GM23338 (cell line): ENCODE data around the gene MSH4. TPM values are rescaled to one million over a fixed set of nuclear protein-coding genes. Genes with fewer than 3 reads are reported as not detected.

Experiments used
- ATAC-seq: fragments of 200-7000 bp; cut with Tn5 transposase; 3 replicates; pipeline ENCODE4 v1.9.1; 2020
- DNase-seq: peaks from one replicate; pipeline ENCODE4 v3.0.0-alpha.2; 2015; ENCODE audit warnings: low spot score
- H2AFZ ChIP-seq: fragments of 200-600 bp; sonication (generic); 2 replicates; pipeline ENCODE4 v1.8.0; 2016; ENCODE audit warnings: antibody characterized with exemption, mild to moderate bottlenecking, moderate library complexity
- H3F3A ChIP-seq: fragments of 200-600 bp; sonication (generic); replicated peaks from 2 replicates; pipeline ENCODE4 v1.8.0; 2017; ENCODE audit warnings: antibody characterized with exemption, mixed run types, low read depth
- H3K27ac ChIP-seq: fragments of 200-600 bp; sonication (generic); 2 replicates; pipeline ENCODE4 v1.6.1; 2016; ENCODE audit warnings: low read depth
- H3K27me3 ChIP-seq: fragments of 200-600 bp; sonication (generic); 2 replicates; pipeline ENCODE4 v1.8.0; 2016; ENCODE audit warnings: mild to moderate bottlenecking, mixed run types, moderate library complexity; ENCODE audit not compliant: insufficient read depth
- H3K36me3 ChIP-seq: fragments of 200-600 bp; sonication (generic); 2 replicates; pipeline ENCODE4 v1.8.0; 2016; ENCODE audit warnings: mild to moderate bottlenecking; ENCODE audit not compliant: insufficient read depth
- H3K4me1 ChIP-seq: fragments of 200-600 bp; sonication (generic); 2 replicates; pipeline ENCODE4 v1.8.0; 2016; ENCODE audit warnings: mild to moderate bottlenecking, moderate library complexity; ENCODE audit not compliant: insufficient read depth
- H3K4me2 ChIP-seq: fragments of 200-600 bp; sonication (generic); 2 replicates; pipeline ENCODE4 v1.7.1; 2017; ENCODE audit warnings: mixed run types
- H3K4me3 ChIP-seq: fragments of 200-600 bp; sonication (generic); 2 replicates; pipeline ENCODE4 v1.6.1; 2016; ENCODE audit warnings: mixed run types
- H3K79me2 ChIP-seq: fragments of 200-600 bp; sonication (generic); replicated peaks from 2 replicates; pipeline ENCODE4 v1.8.0; 2017; ENCODE audit warnings: mild to moderate bottlenecking; ENCODE audit not compliant: insufficient read depth
- H3K9me2 ChIP-seq: fragments of 200-600 bp; sonication (generic); 2 replicates; pipeline ENCODE4 v1.8.0; 2017; ENCODE audit not compliant: insufficient read depth
- H4K20me1 ChIP-seq: fragments of 200-600 bp; sonication (generic); replicated peaks from 2 replicates; pipeline ENCODE4 v1.8.0; 2017; ENCODE audit warnings: mild to moderate bottlenecking; ENCODE audit not compliant: insufficient read depth
- H3K27ac Mint-ChIP-seq: 2 replicates; pipeline ENCODE4 v1.8.0; 2020; ENCODE audit warnings: inconsistent platforms, mild to moderate bottlenecking, moderate library complexity, mixed read lengths
- H3K27me3 Mint-ChIP-seq: 3 replicates; pipeline ENCODE4 v1.8.0; 2022; ENCODE audit warnings: low read depth, mild to moderate bottlenecking, moderate library complexity, mixed read lengths, inconsistent platforms; ENCODE audit not compliant: insufficient read depth, poor library complexity
- H3K36me3 Mint-ChIP-seq: 3 replicates; pipeline ENCODE4 v1.8.0; 2021; ENCODE audit warnings: low read depth, mild to moderate bottlenecking, inconsistent platforms, moderate library complexity, mixed read lengths
- H3K4me1 Mint-ChIP-seq: 3 replicates; pipeline ENCODE4 v1.8.0; 2020; ENCODE audit warnings: mild to moderate bottlenecking, inconsistent platforms, mixed read lengths
- H3K4me3 Mint-ChIP-seq: 3 replicates; pipeline ENCODE4 v1.8.0; 2021; ENCODE audit warnings: moderate library complexity, mild to moderate bottlenecking, inconsistent platforms, mixed read lengths
- H3K9me3 Mint-ChIP-seq: 3 replicates; pipeline ENCODE4 v1.8.0; 2020; ENCODE audit warnings: moderate library complexity, mild to moderate bottlenecking, inconsistent platforms, mixed read lengths
- CTCF ChIP-seq, 2 experiments: fragments of 200-600 bp in 1 of 2; sonication (generic) in 1 of 2; conservative IDR thresholded peaks; 2 replicates each; pipeline versions ENCODE4 v1.5.1 to v1.6.1; 2016 to 2017; ENCODE audit warnings: antibody characterized with exemption in 2 of 2, low read depth in 2 of 2, mild to moderate bottlenecking in 2 of 2, moderate library complexity in 1 of 2
- EZH2phosphoT487 ChIP-seq: fragments of 200-600 bp; sonication (generic); IDR thresholded peaks from one replicate; pipeline ENCODE4 v1.8.1; 2018; ENCODE audit warnings: antibody characterized with exemption; ENCODE audit not compliant: unreplicated experiment
- JUNB ChIP-seq: IDR thresholded peaks from one replicate; pipeline ENCODE4 v1.6.1; 2016; ENCODE audit warnings: antibody characterized with exemption; ENCODE audit not compliant: unreplicated experiment
- NANOG ChIP-seq: IDR thresholded peaks from 2 replicates; pipeline ENCODE4 v1.6.1; 2016; ENCODE audit warnings: antibody characterized with exemption, borderline replicate concordance
- POLR2AphosphoS5 ChIP-seq: IDR thresholded peaks from 2 replicates; pipeline ENCODE4 v1.6.1; 2016; ENCODE audit warnings: antibody characterized with exemption, low read depth
- REST ChIP-seq: IDR thresholded peaks from one replicate; pipeline ENCODE4 v1.6.1; 2018; ENCODE audit warnings: antibody characterized with exemption; ENCODE audit not compliant: unreplicated experiment
- STAT1 ChIP-seq: IDR thresholded peaks from one replicate; pipeline ENCODE4 v1.6.1; 2016; ENCODE audit warnings: antibody characterized with exemption; ENCODE audit not compliant: unreplicated experiment
- ZNF114 ChIP-seq: fragments of 250-450 bp; sonication (Bioruptor Pico); IDR thresholded peaks from 2 replicates; pipeline ENCODE4 v1.5.0; 2020; ENCODE audit warnings: mild to moderate bottlenecking, moderate library complexity
- ZNF331 ChIP-seq: fragments of 250-450 bp; sonication (Bioruptor Pico); IDR thresholded peaks from 2 replicates; pipeline ENCODE4 v1.5.0; 2020; ENCODE audit warnings: low read depth, mild to moderate bottlenecking, moderate library complexity
- polyA plus RNA-seq: library from polyadenylated mRNA; unstranded; fragments of >200 nt; fragmentation: Nextera tagmentation; extraction: Ambion mirVana; gene quantifications from 2 replicates; pipeline ENCODE4 v1.2.1, GENCODE V29; 2016
- total RNA-seq: library from RNA; depleted of rRNA; stranded (reverse); fragments of >200 nt; shearing (Covaris generic); gene quantifications from 2 replicates; pipeline ENCODE4 v1.2.3, GENCODE V29; 2014
- TF ChIP-seq, protein P1 (sequence below): IDR thresholded peaks from 2 replicates; pipeline ENCODE4 v1.6.1; 2016; ENCODE audit warnings: antibody characterized with exemption

MSH4 gene
- total and polyA plus RNA-seq, 2 experiments from 2014 or later, result 0.10 to 0.24 TPM

DNA sequence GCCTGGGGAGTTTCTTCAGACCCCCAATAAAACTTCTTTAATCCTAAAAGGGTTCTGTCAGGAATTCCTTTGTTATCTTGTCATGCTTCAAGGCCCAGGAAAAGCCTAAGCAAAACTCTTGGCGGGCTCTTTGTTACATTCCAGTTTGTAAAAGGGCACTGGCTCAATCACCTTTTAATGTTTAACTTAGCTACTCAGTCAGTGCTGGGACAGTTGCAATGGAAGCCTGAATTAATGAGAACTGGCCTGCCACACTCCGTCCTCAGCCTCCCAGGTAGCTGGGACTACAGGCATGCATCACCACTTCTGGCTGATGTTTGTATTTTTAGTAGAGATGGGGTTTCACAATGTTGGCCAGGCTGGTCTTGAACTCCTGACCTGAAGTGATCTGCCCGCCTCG lies 156.8 kb downstream of the MSH4 start:
- Histone ChIP-seq H3K4me2 (no peak overlapping the region), H3K4me1 (no peaks in the 10 kb centered on the region), H4K20me1 (no peaks in the 10 kb centered on the region), H3K27me3 (no peaks in the 10 kb centered on the region), H3K9me2 (peaks cover 4% of the 10 kb centered on the region; the same call in 1 of the 2 replicates), H3K4me3 (no peak overlapping the region), H3F3A (no peaks in the 10 kb centered on the region), H3K36me3 (no peaks in the 10 kb centered on the region), H3K27ac (no peak overlapping the region), H3K79me2 (no peaks in the 10 kb centered on the region), H2AFZ (no peak overlapping the region)
- Mint-ChIP-seq H3K4me3 (no peak overlapping the region), H3K4me1 (peaks cover 6% of the 10 kb centered on the region; the same call in 2 of the 3 replicates), H3K36me3 (no peaks in the 10 kb centered on the region), H3K27me3 (no peaks in the 10 kb centered on the region), H3K27ac (no peak overlapping the region), H3K9me3 (peaks cover 6% of the 10 kb centered on the region; the same call in 1 of the 3 replicates)
- ATAC-seq (no peak), DNase-seq (peak; percentile 3)
- TF ChIP-seq POLR2AphosphoS5, result no peak
- TF ChIP-seq ZNF331 (CRISPR knock-in tag), result no peak
- TF ChIP-seq CTCF (conservative IDR thresholded peaks at IDR 0.05; ENCODE audit: low read depth in 2 of 2), result no peak
- TF ChIP-seq ZNF114 (CRISPR knock-in tag), result no peak
- TF ChIP-seq JUNB, result no peak

DNA sequence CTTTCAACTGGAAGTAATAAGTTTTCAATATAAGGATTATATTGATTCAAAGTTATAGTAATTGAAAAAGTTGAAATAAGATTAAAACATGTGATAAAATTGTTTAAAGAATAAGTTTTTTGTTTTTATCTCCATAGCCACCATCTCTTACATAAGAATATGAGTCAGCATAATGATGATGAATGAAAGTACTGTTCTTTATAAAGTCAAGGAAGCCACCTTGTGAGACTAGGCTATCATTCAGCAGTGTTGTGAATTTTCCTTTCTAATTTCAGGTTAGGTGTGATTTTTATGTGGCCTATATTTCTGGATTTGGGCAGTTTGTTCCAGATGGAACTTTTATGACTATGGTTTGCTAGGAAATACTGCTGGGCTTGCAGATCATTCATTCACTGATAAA lies 157.9 kb downstream of the MSH4 start:
- TF ChIP-seq, protein P1, sequence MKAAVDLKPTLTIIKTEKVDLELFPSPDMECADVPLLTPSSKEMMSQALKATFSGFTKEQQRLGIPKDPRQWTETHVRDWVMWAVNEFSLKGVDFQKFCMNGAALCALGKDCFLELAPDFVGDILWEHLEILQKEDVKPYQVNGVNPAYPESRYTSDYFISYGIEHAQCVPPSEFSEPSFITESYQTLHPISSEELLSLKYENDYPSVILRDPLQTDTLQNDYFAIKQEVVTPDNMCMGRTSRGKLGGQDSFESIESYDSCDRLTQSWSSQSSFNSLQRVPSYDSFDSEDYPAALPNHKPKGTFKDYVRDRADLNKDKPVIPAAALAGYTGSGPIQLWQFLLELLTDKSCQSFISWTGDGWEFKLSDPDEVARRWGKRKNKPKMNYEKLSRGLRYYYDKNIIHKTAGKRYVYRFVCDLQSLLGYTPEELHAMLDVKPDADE, result no peak
- TF ChIP-seq EZH2phosphoT487 (no peak), ZNF331 (CRISPR knock-in tag) (no peak), STAT1 (no peak), CTCF (conservative IDR thresholded peaks at IDR 0.05; ENCODE audit: low read depth in 2 of 2) (no peak), ZNF114 (CRISPR knock-in tag) (no peak), REST (no peak), NANOG (no peak), JUNB (no peak)
- H2AFZ ChIP-seq, result no peak overlapping the region
- Mint-ChIP-seq H3K27me3 (peaks cover 2% of the 10 kb centered on the region), H3K9me3 (no peaks in the 10 kb centered on the region), H3K4me3 (no peak overlapping the region), H3K4me1 (peaks cover 6% of the 10 kb centered on the region; the same call in 2 of the 3 replicates), H3K27ac (peak overlapping the region; percentile 17; the same call in 1 of the 2 replicates), H3K36me3 (no peaks in the 10 kb centered on the region)
- no peaks in the 10 kb centered on the region for H3K27me3 ChIP-seq
- no peak for ATAC-seq
- no peaks in the 10 kb centered on the region for H3F3A ChIP-seq
- H3K27ac ChIP-seq, result no peak overlapping the region
- H3K79me2 ChIP-seq, result no peaks in the 10 kb centered on the region
- H4K20me1 ChIP-seq, result no peaks in the 10 kb centered on the region
- DNase-seq, result no peak
- peaks cover 8% of the 10 kb centered on the region for H3K9me2 ChIP-seq
- no peak overlapping the region for H3K4me2 ChIP-seq
- H3K4me3 ChIP-seq, result no peak overlapping the region
- no peaks in the 10 kb centered on the region for H3K4me1 ChIP-seq
- no peaks in the 10 kb centered on the region for H3K36me3 ChIP-seq
